Measurements from ENCODE around the gene PPP6R1. TPM values are rescaled to one million over a fixed set of nuclear protein-coding genes. Genes with fewer than 3 reads are reported as not detected.

PPP6R1 gene, protein sequence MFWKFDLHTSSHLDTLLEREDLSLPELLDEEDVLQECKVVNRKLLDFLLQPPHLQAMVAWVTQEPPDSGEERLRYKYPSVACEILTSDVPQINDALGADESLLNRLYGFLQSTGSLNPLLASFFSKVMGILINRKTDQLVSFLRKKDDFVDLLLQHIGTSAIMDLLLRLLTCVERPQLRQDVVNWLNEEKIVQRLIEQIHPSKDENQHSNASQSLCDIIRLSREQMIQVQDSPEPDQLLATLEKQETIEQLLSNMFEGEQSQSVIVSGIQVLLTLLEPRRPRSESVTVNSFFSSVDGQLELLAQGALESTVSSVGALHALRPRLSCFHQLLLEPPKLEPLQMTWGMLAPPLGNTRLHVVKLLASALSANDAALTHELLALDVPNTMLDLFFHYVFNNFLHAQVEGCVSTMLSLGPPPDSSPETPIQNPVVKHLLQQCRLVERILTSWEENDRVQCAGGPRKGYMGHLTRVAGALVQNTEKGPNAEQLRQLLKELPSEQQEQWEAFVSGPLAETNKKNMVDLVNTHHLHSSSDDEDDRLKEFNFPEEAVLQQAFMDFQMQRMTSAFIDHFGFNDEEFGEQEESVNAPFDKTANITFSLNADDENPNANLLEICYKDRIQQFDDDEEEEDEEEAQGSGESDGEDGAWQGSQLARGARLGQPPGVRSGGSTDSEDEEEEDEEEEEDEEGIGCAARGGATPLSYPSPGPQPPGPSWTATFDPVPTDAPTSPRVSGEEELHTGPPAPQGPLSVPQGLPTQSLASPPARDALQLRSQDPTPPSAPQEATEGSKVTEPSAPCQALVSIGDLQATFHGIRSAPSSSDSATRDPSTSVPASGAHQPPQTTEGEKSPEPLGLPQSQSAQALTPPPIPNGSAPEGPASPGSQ
- 35.1 and 38.9 TPM in 2 replicates for total RNA-seq

DNA sequence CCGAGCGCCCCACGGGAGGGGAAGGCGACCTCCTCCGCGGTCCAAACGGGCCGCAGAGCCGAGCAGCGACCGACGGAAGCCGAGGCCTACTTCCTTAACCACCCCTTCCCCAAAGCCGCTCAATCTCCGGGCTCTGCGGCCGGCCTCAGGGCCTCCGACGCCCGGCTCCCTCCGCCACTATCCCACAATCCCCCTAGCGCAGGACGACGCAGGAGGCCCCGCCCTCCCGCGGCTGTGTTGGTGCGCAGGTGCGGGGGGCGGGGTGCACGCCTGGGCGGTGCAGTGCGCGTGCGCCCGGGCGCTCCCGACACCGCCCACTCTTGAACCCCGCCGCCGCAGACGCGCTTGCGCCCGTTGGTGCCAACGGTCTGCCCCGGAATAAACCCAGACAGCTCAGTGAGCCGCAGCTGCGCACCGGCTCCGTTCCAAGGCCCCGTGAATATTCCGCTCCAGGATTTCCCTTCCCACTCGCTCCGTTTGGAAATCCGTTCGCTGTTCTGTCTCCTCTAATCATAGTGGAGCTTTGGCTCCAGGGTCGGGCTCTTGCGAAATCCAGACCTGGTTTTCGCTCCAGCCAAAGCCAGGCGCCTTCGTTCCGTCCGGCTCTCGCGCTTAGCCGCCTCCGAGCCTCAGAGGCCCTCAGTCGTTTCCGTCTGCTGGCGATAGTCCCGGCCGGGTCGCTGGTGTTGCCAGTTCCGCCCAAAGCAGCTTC is at the start of gene PPP6R1:
Gene PPP6R1 (minus strand): TSS at position 190 of the 712 bp plus-strand sequence. CDS start 11,914 bp downstream, outside the sequence.
- H3K4me3 ChIP-seq (ENCODE audit: low read depth, low read length): peak within 1 kb of the TSS; percentile 72
- DNase-seq (ENCODE audit: low read depth): peak; percentile 100
- TF ChIP-seq, protein P1, sequence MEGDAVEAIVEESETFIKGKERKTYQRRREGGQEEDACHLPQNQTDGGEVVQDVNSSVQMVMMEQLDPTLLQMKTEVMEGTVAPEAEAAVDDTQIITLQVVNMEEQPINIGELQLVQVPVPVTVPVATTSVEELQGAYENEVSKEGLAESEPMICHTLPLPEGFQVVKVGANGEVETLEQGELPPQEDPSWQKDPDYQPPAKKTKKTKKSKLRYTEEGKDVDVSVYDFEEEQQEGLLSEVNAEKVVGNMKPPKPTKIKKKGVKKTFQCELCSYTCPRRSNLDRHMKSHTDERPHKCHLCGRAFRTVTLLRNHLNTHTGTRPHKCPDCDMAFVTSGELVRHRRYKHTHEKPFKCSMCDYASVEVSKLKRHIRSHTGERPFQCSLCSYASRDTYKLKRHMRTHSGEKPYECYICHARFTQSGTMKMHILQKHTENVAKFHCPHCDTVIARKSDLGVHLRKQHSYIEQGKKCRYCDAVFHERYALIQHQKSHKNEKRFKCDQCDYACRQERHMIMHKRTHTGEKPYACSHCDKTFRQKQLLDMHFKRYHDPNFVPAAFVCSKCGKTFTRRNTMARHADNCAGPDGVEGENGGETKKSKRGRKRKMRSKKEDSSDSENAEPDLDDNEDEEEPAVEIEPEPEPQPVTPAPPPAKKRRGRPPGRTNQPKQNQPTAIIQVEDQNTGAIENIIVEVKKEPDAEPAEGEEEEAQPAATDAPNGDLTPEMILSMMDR (IDR thresholded peaks at IDR 0.05; ENCODE audit: insufficient read depth, low read depth, low read length): no peak

- no peak overlapping the region for H3K4me3 ChIP-seq (ENCODE audit: low read depth, low read length)
- TF ChIP-seq, protein P1 (IDR thresholded peaks at IDR 0.05; ENCODE audit: insufficient read depth, low read depth, low read length): no peak
- DNase-seq (ENCODE audit: low read depth): no peak
Observed at GRCh38 chr19:55308281-55308680, 49.5 kb upstream of the PPP6R1 start.

- DNase-seq (ENCODE audit: low read depth): no peak
- TF ChIP-seq, protein P1 (IDR thresholded peaks at IDR 0.05; ENCODE audit: insufficient read depth, low read depth, low read length): no peak
- no peak overlapping the region for H3K4me3 ChIP-seq (ENCODE audit: low read depth, low read length)
Observed at GRCh38 chr19:55306712-55307111, 47.9 kb upstream of the PPP6R1 start.

DNA sequence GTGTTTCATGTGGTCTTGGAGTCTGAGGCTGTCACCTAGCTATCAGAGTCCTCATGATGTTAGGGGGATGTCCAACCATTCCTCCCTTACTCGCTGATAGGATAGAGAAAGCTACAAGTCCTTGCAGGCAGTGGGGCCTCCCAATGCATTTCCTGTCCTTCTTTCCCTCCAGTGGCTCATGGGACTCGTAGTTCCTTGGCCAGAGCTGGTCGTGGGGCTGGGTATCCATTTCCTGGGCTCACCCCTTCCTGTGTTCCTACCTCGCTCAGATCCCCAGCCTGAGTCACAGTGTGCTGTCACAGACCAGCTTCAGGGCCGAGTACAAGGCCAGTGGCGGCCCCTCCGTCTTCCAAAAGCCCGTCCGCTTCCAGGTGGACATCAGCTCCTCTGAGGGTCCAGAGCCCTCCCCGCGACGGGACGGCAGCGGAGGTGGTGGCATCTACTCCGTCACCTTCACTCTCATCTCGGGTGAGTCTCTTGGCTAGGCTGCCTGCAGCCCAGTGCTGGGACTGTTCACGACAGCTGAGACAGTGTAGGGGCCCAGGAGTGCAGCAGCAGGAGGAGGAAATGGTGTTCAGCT is 47.3 kb upstream of the PPP6R1 start:
- peak overlapping the region; percentile 41 for H3K4me3 ChIP-seq (ENCODE audit: low read depth, low read length)
- peak; percentile 43 for DNase-seq (ENCODE audit: low read depth)
- TF ChIP-seq, protein P1 (IDR thresholded peaks at IDR 0.05; ENCODE audit: insufficient read depth, low read depth, low read length): no peak

- no peak overlapping the region for H3K4me3 ChIP-seq (ENCODE audit: low read depth, low read length)
- DNase-seq (ENCODE audit: low read depth): peak; percentile 32
- TF ChIP-seq, protein P1 (IDR thresholded peaks at IDR 0.05; ENCODE audit: insufficient read depth, low read depth, low read length): no peak
Observed at GRCh38 chr19:55305491-55305890, 46.7 kb upstream of the PPP6R1 start.

DNA sequence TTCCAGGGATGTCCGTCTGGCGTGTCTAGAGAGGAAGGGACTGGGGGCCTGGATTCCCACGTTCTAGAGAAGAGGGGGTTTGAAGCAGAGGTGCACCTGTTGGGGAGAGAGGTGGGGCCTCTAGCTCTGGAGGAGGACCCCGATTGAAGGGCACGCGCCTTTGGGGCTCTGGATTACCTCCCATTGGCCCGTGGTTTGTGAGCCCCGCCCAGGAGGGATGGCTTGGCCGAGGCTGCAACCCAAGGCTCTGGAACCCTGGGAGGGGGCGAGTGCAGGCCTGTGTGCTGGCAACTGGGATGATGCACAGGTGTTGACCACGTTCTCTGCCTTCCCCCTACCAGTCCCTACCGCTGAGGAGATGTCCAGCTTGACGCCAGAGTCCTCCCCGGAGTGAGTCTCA is 46.2 kb upstream of the PPP6R1 start:
- TF ChIP-seq, protein P1 (IDR thresholded peaks at IDR 0.05; ENCODE audit: insufficient read depth, low read depth, low read length): no peak
- no peak overlapping the region for H3K4me3 ChIP-seq (ENCODE audit: low read depth, low read length)
- DNase-seq (ENCODE audit: low read depth): no peak

Measured in fibroblast of villous mesenchyme (primary cell).